GM18909 (cell line): Measurements from ENCODE around the gene CEACAM18.
"Not testable (repeated sequence)": the region's sequence is repeated elsewhere in the genome, so short reads cannot be mapped to it uniquely, and the experiment has no call there.

ENCODE experiments used
- ATAC-seq: cut with Tn5 transposase; IDR thresholded peaks from one replicate; pipeline ENCODE4 v1.9.1; 2021; ENCODE audit warnings: mild to moderate bottlenecking; ENCODE audit not compliant: unreplicated experiment, poor library complexity

Gene CEACAM18

DNA sequence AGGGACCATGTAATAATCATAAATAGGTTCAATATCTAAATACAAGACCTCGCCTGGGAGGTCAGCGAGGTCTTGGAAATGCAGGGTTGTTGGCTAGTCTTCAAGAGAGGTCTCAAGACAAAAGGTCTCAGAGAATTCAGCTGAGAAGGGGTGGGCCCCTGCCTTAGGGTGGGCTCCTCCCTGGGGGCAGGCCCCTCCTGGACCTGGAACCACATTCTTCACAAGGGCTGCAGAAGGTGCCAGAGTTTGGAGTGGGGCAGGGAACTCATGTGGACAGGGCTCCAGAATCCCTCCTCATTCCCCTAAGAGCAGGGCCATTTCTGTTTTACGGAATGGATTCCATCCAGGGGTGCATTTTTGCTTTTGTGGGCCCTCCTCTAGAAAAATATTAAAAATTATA, 10.2 kb downstream of the CEACAM18 start:
- ATAC-seq: no peak

DNA sequence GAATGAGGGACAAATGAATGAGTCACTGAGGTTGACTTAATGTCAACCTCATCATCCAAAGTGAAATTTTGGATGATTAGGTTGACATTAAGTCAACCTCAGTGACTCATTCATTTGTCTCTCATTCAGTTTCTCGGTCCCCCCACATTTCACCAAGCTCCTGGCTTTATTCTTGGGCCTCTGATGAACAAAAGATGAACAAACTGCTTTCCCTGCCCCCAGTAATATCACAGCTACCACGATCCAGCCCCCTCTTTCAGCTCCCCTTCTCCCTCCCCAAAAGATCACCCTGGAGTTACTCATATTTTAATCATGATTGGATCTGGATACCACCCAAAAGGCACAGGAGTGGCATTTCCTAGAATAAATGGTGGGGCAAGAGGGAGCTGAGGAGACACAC, 10.8 kb downstream of the CEACAM18 start:
- ATAC-seq: no peak

DNA sequence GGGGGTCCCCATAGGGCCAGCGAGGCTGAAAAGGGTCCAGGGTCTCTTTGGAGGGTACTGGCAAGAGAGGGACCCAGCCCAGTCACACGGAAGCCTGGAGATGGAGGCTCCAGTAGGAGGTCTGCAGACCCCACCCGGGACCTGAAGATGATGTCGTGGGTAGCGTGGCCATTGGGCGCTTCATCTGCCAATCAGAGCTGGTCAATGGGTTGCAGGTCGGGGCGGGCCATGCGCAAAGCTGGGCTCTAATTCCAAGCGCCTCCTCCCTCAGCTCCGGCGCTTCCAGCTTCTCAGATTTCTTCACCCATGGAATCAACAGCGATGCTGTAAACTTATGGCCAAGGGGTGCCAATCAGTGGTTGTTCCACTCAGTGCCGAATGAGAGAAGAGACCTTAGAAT, 12.3 kb downstream of the CEACAM18 start:
- ATAC-seq: no peak

DNA sequence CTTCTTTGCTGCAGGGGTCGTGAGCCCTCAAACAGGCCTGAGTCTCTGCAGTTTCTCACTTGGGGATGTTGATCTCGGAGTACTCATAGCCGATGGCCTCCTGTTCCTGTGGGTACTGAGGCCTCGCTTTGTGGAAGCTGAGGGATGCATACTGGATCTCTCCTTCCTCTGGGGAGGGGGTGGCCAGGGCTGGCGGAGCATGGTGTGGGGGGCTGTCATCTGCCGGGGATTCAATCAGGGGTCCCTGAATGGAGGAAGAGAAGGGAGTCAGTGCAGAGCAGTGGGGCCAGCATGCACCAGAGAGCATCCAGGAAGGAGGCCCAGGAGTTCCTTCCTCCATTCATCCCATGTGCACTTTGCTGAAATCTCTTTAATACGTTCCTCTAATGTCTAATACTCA, 13.2 kb downstream of the CEACAM18 start:
- ATAC-seq: no peak

DNA sequence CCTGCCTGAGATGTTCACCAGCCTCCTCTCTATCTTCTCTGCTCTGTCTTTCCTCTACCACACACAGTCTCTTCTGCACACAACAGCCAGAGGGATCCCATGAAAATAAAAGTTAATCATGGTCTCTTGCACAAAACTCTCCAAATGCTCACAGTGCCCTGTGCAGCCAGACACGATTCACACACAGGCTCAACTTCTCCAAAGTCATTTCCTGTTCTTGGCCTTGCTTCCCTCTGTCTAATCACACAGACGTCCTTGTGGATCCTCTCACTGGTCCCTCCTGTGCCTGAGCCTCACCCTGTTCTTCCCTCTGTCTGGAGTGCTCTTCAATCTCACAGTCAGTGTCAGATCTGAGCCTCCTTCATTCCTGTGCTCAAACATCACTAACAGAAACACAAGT, 15.4 kb downstream of the CEACAM18 start:
- ATAC-seq: no peak

DNA sequence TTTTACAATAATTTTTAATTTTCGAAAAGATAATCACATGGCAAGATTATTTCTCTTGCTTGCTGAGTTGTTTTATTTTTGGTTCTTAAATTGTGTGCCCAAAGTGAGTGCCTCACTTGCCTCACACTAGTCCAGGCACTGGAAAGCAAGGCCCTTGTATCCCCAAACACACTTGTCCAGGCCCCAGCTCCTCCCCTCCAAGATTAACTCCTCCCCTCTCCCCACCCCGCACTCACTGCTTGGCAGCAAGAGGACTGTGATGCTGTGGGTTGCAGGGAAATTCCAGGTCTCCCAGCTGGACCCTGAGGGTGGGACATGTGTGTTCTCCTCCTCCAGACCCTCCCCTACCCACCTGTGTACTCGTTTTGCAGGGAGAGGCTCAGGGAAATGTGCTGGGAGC, 19.3 kb downstream of the CEACAM18 start:
- ATAC-seq: no peak

DNA sequence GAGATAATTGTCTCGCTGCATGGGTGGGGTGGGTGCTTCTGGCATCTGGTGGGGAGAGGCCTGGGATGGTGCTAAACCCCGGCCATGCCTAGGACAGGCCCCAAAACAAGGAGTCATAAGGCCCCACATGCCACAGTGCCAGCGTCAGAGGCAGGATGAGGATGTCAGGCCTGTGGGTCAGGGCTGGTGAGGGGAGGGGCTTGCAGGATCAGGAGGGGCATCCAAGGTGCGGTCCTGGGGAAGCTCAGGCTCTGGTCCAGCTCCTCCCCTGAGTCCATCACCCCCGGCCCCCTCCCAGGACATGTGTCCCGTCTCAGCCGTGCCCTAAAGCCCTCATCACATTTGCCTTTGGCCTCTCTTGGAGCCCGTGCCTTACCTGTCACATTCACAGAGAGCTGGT, 22.6 kb downstream of the CEACAM18 start:
- not testable (repeated sequence) for ATAC-seq

DNA sequence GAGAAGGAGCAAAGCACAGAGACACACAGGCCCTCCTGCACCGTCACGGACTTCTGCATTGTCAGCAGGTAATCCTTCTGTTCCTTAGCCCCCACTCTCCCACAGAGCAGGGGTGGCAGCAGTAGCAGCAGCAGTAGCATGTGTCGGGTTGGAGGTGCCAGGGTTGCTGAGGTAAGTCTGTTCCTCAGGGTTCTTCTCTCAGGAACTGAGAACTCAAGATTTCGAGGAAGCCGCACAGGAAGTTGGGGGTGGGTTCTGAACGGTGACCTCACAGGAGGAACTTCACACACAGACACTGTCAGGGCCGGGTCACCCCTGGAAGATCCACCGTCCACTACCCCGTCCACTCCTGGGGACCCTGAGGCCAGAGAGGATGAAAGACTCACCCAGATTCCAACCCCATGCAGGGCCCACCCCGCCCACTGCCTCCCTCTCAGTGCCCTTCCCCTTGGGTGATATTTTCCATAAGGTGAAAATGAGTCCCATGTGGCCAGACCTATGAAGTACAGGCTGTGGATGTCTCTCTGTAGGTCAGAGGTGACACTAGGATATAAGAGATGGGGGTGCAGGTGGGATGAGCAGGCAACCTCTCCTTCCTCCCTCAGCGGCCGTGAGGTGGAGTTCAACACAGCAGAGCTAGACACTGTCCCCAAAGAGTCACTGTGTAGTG, 23.4 kb downstream of the CEACAM18 start, which contains the start of gene SIGLEC12:
SIGLEC12 (minus strand) TSS at position 207 of the 670 bp plus-strand sequence; CDS start at position 140, 67 bp downstream.
- ATAC-seq: no peak

DNA sequence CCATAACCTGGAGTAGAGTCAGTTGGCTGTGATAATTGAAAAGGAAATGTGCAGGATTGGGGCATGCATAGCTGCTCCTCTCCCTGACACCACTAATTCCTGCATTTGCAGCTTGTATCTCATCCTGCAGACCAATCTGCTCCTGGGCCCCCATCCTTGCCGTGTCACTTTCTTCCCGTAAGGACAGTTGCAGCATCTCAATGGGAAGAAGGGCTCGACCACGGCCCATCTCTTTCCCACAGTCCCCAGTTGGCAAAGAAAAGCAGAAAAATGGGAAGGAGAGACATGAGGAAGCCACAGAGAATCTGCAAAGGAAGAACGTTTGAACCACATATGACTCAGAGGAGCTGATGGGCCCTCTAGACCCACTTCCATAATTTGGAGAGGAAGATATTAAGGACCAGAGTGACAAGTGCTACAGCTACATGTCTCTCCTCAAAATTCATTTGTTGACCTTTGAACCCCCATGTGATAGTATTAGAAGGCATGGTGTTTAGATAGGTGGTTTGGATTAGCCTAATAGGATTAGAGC, 25.0 kb downstream of the CEACAM18 start:
- no peak for ATAC-seq

DNA sequence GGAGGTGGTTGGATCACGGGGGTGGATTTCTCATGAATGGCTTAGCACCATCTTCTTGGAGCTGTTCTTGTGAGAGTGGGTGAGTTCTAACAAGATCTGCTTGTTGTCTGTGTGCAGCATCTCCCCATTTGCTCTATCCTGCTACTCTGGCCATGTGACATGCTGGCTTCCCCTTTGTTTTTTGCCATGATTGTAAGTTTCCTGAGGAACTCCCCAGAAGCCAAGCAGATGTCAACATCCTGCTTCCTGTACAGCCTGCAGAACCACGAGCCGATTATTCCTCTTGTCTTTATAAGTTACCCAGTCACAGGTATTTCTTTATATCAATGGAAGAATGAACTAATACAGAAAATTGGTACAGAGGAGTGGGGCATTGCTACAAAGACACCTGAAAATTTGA, 25.6 kb downstream of the CEACAM18 start:
- ATAC-seq: no peak

DNA sequence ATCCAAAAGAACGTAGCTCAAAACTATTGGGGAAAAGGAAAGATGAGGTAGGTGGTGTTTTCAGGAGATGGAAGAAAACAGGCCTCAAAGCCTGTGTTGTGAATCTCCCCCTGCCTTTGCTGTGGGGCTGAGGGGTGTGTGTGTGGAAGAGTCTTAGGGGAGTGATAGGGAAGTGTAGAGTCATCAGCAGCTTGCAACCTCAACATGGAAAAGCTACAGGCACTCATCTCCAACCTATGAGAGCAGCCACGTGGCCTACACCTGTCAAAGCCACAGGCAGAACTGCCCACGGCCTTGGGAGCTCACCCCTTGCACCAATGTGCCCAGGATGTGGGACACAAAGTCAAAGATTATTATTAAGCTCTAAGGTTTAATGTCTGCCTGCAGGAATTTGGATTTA, 27.6 kb downstream of the CEACAM18 start:
- ATAC-seq: no peak

DNA sequence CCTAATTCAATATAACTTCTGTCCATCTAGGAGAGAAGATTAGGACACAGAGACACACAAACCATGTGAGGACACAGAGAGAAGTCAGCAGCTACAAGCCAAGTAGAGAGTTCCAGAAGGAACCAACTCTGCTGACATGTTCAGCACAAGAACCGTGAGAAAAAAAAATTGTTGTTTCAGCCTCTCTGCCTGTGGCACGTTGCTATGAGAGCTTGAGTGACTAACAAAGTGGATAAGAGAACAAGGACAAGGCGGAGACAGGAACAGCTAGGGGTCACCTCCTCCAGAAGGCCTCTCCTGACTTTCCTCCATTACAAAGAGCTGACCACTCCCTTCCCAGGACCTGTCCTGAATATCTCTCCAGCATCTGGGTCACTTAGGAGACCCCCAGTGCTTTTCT, 28.9 kb downstream of the CEACAM18 start:
- no peak for ATAC-seq

DNA sequence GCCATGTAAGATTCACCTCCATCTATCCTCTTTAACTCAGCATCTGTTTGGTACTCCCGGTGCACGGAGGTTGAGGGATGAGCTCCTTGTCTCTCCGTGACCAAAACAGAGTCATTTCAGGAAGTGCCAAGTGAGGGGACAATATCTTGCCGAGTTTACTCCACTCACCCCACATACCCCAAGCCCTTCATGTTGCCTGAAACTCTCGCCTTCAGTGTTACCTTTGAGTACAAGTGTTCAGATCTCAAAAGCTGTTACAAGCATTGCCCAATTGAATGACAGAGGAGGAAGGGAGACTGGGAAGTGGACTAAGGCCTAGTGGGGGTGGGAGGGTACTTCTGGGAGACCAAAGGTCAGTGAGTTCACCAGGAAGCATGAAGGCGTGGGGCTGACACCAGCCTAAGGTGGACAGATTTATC, 29.3 kb downstream of the CEACAM18 start:
- no peak for ATAC-seq

DNA sequence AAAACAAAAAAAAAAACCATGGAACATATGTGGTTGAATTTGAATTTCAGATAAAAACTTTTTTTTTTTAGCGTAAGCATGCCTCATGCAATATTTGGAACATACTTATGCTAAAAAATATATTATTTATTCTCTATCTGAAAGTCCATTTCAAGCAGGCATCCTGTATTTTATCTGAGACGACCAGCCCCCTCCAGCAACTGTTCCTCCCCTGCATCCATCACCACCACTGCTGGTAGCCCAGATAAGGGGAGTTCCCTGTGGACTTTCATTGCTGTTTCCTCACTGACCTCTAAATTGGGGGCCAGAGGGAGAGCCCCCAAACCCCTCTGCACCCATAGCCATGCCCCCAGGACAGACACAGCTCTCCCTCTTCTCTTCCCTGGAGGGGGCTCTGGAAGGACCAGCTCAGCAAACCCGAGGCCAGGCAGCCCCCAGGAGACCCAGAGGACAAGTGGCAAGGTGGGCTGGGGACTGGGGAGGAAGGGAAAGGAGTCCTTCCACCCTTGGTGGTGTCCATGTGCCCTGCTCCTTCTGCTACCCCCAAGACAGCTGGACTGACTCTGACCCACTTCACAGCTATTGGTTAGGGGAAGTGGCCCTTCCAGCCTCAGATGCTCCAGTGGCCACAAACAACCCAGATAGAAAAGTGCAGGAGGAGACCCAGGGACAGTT, 29.9 kb downstream of the CEACAM18 start:
- ATAC-seq: no peak

DNA sequence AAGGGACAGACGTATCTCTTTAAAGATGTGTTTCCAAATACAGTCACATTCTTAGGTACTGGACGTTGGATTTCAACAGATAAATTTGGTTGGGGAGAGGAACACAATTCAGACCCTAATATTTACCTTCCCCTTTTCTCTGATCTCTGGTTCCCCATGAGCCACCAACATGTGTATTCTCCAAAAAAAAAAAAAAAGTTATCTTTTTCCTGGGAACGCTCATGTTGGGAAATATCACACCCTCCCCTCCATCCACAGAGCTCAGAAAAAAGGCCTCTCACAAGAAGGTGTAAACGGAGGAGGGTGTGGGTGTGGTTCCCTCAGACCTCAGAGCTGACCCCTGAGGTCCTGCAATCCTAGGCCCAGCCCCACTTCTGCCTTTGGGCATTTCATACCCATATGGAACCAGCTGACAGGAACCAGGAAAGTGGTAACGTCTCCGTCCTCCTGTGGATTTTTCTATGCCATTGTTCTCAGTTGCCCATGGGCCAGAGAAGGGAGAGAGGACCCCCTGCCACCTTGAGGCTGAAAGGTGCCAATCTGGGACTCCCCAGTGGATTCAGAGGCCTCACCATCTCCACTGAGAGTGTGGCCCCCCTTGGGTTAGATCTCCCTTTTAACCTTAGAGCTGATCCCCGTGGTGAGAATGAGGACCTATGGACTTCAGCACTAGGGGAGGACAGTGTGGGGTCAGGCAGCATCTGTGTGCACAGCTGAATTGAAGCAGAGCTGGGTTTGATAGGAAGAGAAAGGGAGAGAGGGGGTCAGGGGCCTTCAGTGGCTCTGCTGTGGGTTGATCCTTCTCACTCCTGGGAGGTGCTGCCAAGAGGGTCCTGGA, 31.7 kb downstream of the CEACAM18 start:
- ATAC-seq: no peak

DNA sequence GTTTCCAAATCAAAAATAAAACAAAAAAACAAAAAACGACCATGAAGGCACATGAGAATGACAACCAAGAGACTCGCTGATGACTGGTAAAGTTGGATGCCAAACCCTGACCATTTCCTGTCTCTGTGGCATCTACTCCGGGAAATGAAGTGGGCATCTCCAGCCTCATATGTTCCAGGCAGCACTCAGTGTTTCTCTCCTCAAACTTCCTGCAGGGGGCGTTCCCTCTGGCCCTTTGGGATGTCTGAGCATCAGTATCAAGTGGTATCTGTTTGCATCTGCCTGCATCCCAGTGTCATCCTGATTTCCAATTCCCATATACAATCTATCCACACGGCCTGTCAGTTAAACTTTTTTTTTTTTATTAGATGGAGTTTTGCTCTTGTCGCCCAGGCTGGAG, 33.0 kb downstream of the CEACAM18 start:
- no peak for ATAC-seq

DNA sequence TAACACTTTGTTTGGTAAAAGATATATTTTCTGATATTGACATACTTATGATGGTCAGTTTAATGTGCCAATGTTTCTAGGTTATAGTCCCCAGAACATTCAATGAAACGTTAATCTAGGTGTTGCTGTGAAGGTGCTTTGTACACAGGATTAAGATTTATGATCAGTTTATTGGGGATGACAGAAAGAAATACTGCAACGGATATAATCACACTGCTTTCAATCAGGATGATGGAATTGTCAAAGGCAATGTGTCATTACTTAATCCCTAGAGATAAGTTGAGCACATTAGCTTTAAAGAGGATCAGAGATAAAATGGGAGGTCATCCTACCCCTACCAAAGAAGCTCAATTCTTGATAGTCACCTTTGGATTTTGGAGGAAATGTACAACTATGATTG, 35.6 kb downstream of the CEACAM18 start:
- ATAC-seq: no peak

DNA sequence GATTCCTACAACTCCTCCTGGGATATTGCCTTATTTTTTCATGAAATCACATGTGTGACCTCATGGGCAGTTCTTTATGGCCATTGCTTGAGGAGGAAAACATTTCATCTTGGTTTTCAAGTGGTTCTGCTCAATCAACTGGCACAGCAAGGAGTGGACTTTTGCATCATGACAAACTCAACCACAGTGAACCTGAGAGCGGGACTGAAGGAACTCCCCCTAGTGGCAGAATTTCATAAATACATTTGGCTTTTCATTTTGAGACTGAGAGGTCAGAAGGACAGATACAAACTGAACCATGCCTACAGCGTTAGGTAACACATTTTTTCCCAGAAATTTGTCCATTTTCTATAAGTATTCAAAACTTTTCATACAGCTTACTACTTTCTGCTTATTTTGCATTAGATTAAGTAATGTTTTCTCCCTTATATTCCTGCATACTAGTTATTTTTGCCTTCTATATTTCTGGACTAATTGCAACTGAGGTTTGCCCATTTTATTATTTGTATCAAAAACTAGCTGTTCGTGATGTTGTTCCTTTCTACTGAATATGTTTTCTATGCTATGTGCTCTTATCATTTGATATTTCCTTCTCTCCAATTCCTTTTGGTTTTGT, 36.6 kb downstream of the CEACAM18 start:
- no peak for ATAC-seq

DNA sequence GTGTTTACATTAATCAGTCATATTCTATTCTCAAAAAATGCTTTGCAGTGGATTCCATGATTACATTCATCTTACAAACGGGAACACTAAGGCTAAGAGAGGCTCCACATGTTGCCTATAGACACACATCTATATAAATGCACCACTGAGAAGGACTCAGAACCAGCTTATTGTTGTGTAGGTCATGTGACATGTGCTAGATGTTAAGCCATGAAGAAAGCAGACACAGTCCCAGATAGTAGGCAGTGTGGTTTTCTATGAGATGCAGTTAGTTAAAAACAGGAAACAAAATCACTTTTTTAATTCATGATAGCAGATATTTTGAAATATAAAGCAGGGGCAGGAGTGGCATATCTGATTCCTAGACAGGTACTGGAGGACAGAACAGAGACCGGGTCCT, 42.4 kb downstream of the CEACAM18 start:
- ATAC-seq: no peak

DNA sequence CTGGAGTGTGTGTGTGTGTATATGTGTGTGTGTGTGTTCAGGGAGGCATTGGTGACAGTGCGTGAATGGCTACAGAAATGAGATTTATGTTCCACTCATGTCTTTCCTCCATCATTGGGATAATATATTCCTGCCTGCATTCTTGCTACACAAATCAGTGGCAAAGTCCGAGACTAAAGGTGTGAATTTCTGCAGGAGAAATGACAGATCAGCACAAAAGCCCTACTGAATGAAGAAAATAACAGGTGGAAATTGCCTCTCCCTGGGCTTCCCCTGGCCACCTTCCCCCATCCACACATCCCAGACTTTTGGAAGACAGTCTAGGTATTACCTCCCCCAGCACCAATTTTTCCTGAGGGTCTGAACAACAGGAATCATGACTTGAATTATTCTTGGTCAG, 43.0 kb downstream of the CEACAM18 start:
- ATAC-seq: no peak

DNA sequence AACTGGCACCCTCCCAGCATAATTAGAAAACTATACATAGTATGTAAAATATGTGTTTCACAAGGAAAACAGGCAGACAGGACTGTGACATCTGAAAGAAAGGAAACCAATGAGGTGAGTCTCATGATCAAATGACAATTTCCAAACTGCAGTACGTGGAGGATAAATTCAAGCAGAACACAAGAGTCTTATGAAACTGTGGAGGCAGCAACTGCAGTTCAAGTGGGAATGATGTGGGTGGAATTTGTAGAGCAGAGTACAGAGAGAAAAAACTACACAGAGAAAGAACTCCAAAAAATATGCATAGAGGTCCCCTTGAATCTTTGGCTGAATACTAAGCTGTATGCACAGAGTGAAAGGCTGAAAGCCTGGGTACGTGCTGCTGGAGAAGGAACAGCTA, 43.4 kb downstream of the CEACAM18 start:
- no peak for ATAC-seq
